HEK293T (cell line): ENCODE results near the gene XPNPEP1.

Experiments used
- CTCF ChIA-PET: fragments of 350-600 bp; formaldehyde crosslinking; extraction: SDS; loops from one replicate; lab custom pipeline; 2021; ENCODE audit warnings: antibody characterized with exemption, inconsistent platforms; lab: Yijun Ruan, JAX
- POLR2A ChIA-PET: fragments of 350-600 bp; formaldehyde crosslinking; extraction: SDS; loops from one replicate; lab custom pipeline; 2020; ENCODE audit warnings: antibody characterized with exemption, inconsistent platforms; lab: Yijun Ruan, JAX
- DNase-seq: peaks from one replicate; pipeline ENCODE4 v3.0.0; 2012; ENCODE audit warnings: mixed read lengths; ENCODE audit errors: extremely low spot score
- ARNT ChIP-seq: fragments of 450-650 bp; IDR thresholded peaks from 2 replicates; pipeline ENCODE4 v1.6.1; 2017; ENCODE audit warnings: mild to moderate bottlenecking
- BHLHE40 ChIP-seq: fragments of 450-650 bp; IDR thresholded peaks from 2 replicates; pipeline ENCODE4 v1.6.1; 2016; ENCODE audit warnings: mild to moderate bottlenecking, moderate library complexity, borderline replicate concordance
- CTBP1 ChIP-seq: fragments of 450-650 bp; IDR thresholded peaks from 2 replicates; pipeline ENCODE4 v1.6.1; 2016; ENCODE audit warnings: borderline replicate concordance
- ELF4 ChIP-seq: fragments of 450-650 bp; IDR thresholded peaks from 2 replicates; pipeline ENCODE4 v1.6.1; 2017; ENCODE audit warnings: antibody characterized with exemption
- FOXA1 ChIP-seq: fragments of 450-650 bp; IDR thresholded peaks from 2 replicates; pipeline ENCODE4 v1.6.1; 2016; ENCODE audit warnings: mild to moderate bottlenecking
- FOXK2 ChIP-seq: fragments of 450-650 bp; IDR thresholded peaks from 2 replicates; pipeline ENCODE4 v1.6.1; 2016; ENCODE audit warnings: mild to moderate bottlenecking
- FOXM1 ChIP-seq: fragments of 450-650 bp; IDR thresholded peaks from 2 replicates; pipeline ENCODE4 v1.6.1; 2017; ENCODE audit warnings: mild to moderate bottlenecking, borderline replicate concordance
- HDGF ChIP-seq: fragments of 450-650 bp; IDR thresholded peaks from 2 replicates; pipeline ENCODE4 v1.6.1; 2017; ENCODE audit warnings: antibody characterized with exemption, borderline replicate concordance
- L3MBTL2 ChIP-seq: fragments of 450-650 bp; conservative IDR thresholded peaks from 2 replicates; pipeline ENCODE4 v1.6.1; 2016; ENCODE audit warnings: mild to moderate bottlenecking
- LEF1 ChIP-seq: fragments of 450-650 bp; IDR thresholded peaks from 2 replicates; pipeline ENCODE4 v1.6.1; 2017; ENCODE audit warnings: mild to moderate bottlenecking, borderline replicate concordance
- NFRKB ChIP-seq: fragments of 450-650 bp; IDR thresholded peaks from 2 replicates; pipeline ENCODE4 v1.6.1; 2016; ENCODE audit warnings: mild to moderate bottlenecking, moderate library complexity
- PKNOX1 ChIP-seq: fragments of 450-650 bp; IDR thresholded peaks from 2 replicates; pipeline ENCODE4 v1.6.1; 2016
- SP1 ChIP-seq: fragments of 450-650 bp; IDR thresholded peaks from 2 replicates; pipeline ENCODE4 v1.6.1; 2017
- SUZ12 ChIP-seq: fragments of 450-650 bp; IDR thresholded peaks from 2 replicates; pipeline ENCODE4 v1.6.1; 2016; ENCODE audit warnings: mild to moderate bottlenecking
- TARDBP ChIP-seq: fragments of 450-650 bp; IDR thresholded peaks from 2 replicates; pipeline ENCODE4 v1.6.1; 2016
- ZNF384 ChIP-seq: fragments of 450-650 bp; IDR thresholded peaks from 2 replicates; pipeline ENCODE4 v1.6.1; 2016

XPNPEP1 gene

GRCh38 chr10:109887776-109888175, 35.5 kb downstream of the XPNPEP1 start:
- DNase-seq, result no peak
- POLR2A ChIA-PET, result no interaction called here
- no peak for TF ChIP-seq SUZ12
- TF ChIP-seq CTBP1, result no peak
- TF ChIP-seq ARNT, result no peak
- no peak for TF ChIP-seq FOXA1
- no peak for TF ChIP-seq FOXK2
- no peak for TF ChIP-seq PKNOX1
- no peak for TF ChIP-seq ZNF384
- TF ChIP-seq LEF1, result no peak
- TF ChIP-seq L3MBTL2, result no peak
- TF ChIP-seq TARDBP, result no peak
- TF ChIP-seq NFRKB, result no peak
- TF ChIP-seq HDGF, result no peak
- no peak for TF ChIP-seq ELF4
- TF ChIP-seq FOXM1, result no peak
- TF ChIP-seq SP1, result no peak
- no peak for TF ChIP-seq BHLHE40
- CTCF ChIA-PET, result no interaction called here

GRCh38 chr10:109887243-109887642, 36.1 kb downstream of the XPNPEP1 start:
- TF ChIP-seq ELF4 (no peak), PKNOX1 (no peak), NFRKB (no peak), BHLHE40 (no peak), SP1 (no peak), ARNT (no peak), FOXA1 (no peak), TARDBP (no peak), FOXM1 (no peak), LEF1 (no peak), L3MBTL2 (no peak), ZNF384 (no peak), CTBP1 (no peak), FOXK2 (no peak), SUZ12 (no peak), HDGF (no peak)
- CTCF ChIA-PET, result no interaction called here
- DNase-seq, result no peak
- POLR2A ChIA-PET, result no interaction called here

GRCh38 chr10:109886781-109887140, 36.5 kb downstream of the XPNPEP1 start:
- DNase-seq, result no peak
- ChIA-PET CTCF (no interaction called here), POLR2A (no interaction called here)
- TF ChIP-seq BHLHE40 (no peak), SP1 (no peak), ZNF384 (no peak), SUZ12 (no peak), LEF1 (no peak)

- TF ChIP-seq L3MBTL2 (no peak), FOXA1 (no peak), FOXM1 (no peak), ARNT (no peak), LEF1 (no peak), PKNOX1 (no peak), SP1 (no peak), CTBP1 (no peak), ZNF384 (no peak), HDGF (no peak), FOXK2 (no peak), TARDBP (no peak), NFRKB (no peak), ELF4 (no peak), BHLHE40 (no peak), SUZ12 (no peak)
- POLR2A ChIA-PET, result no interaction called here
- CTCF ChIA-PET, result interaction anchor here (0.6 kb wide), 1 partner anchor 151 kb away, joined by 5 read pairs; no protein-coding TSS in a partner anchor
- DNase-seq, result no peak
Observed at GRCh38 chr10:109886037-109886780, 37.1 kb downstream of the XPNPEP1 start.

GRCh38 chr10:109883859-109884771, 39.2 kb downstream of the XPNPEP1 start:
- POLR2A ChIA-PET, result interaction anchor here (2.3 kb wide), 1 partner anchor 124 kb away, joined by 12 read pairs; the partner anchor contains the start of gene ADD3
- CTCF ChIA-PET, result interaction anchor here (0.6 to 2.1 kb wide), 39 partner anchors 8 to 1102 kb away, joined by 3 to 18 read pairs (median 4); partner anchors contain the start of gene ADD3
- peak; percentile 95 for DNase-seq
- no peak for TF ChIP-seq TARDBP
- TF ChIP-seq FOXK2, result no peak
- TF ChIP-seq ELF4, result no peak
- no peak for TF ChIP-seq SP1
- no peak for TF ChIP-seq CTBP1
